ENCODE measurements around the gene ABCC8.

Gene ABCC8

GRCh38 chr11:17506942-17507341 lies 30.3 kb upstream of the ABCC8 start:
- no peak for DNase-seq (ENCODE audit: low read depth)
- no peak for TF ChIP-seq CTCF (conservative IDR thresholded peaks at IDR 0.05; ENCODE audit: control insufficient read depth, insufficient read depth, low read depth, low read length)
- H3K4me3 ChIP-seq (ENCODE audit: control insufficient read depth, low read depth, low read length): no peak overlapping the region

- H3K4me3 ChIP-seq (ENCODE audit: control insufficient read depth, low read depth, low read length): no peak overlapping the region
- DNase-seq (ENCODE audit: low read depth): no peak
- no peak for TF ChIP-seq CTCF (conservative IDR thresholded peaks at IDR 0.05; ENCODE audit: control insufficient read depth, insufficient read depth, low read depth, low read length)
These were observed 29.7 kb upstream of the ABCC8 start for GRCh38 chr11:17506314-17506713.

- no peak for TF ChIP-seq CTCF (conservative IDR thresholded peaks at IDR 0.05; ENCODE audit: control insufficient read depth, insufficient read depth, low read depth, low read length)
- H3K4me3 ChIP-seq (ENCODE audit: control insufficient read depth, low read depth, low read length): no peak overlapping the region
- DNase-seq (ENCODE audit: low read depth): no peak
These were observed 28.5 kb upstream of the ABCC8 start for GRCh38 chr11:17505146-17505545.

GRCh38 chr11:17504330-17505107 lies 27.9 kb upstream of the ABCC8 start:
- no peak overlapping the region for H3K4me3 ChIP-seq (ENCODE audit: control insufficient read depth, low read depth, low read length)
- TF ChIP-seq CTCF (conservative IDR thresholded peaks at IDR 0.05; ENCODE audit: control insufficient read depth, insufficient read depth, low read depth, low read length): peak; percentile 89
- DNase-seq (ENCODE audit: low read depth): peak; percentile 56

- H3K4me3 ChIP-seq (ENCODE audit: control insufficient read depth, low read depth, low read length): no peak overlapping the region
- no peak for DNase-seq (ENCODE audit: low read depth)
- TF ChIP-seq CTCF (conservative IDR thresholded peaks at IDR 0.05; ENCODE audit: control insufficient read depth, insufficient read depth, low read depth, low read length): no peak
These were observed 26.0 kb upstream of the ABCC8 start for GRCh38 chr11:17502630-17503029.

- H3K4me3 ChIP-seq (ENCODE audit: control insufficient read depth, low read depth, low read length): no peak overlapping the region
- no peak for TF ChIP-seq CTCF (conservative IDR thresholded peaks at IDR 0.05; ENCODE audit: control insufficient read depth, insufficient read depth, low read depth, low read length)
- DNase-seq (ENCODE audit: low read depth): no peak
These were observed 24.0 kb upstream of the ABCC8 start for GRCh38 chr11:17500673-17501072.

All from fibroblast of mammary gland (primary cell).